Stimulated activated CD4-positive, alpha-beta T cell treated with anti-CD3 and anti-CD28 coated beads, Interleukin-4, amount 100 ng/mL, for 4 hours (primary cell): ENCODE results near the gene HDGFL2.

ENCODE experiments used
- DNase-seq, 2 experiments: peaks; one replicate each; pipeline ENCODE4 v3.0.0-alpha.2; 2020

Gene HDGFL2

DNA sequence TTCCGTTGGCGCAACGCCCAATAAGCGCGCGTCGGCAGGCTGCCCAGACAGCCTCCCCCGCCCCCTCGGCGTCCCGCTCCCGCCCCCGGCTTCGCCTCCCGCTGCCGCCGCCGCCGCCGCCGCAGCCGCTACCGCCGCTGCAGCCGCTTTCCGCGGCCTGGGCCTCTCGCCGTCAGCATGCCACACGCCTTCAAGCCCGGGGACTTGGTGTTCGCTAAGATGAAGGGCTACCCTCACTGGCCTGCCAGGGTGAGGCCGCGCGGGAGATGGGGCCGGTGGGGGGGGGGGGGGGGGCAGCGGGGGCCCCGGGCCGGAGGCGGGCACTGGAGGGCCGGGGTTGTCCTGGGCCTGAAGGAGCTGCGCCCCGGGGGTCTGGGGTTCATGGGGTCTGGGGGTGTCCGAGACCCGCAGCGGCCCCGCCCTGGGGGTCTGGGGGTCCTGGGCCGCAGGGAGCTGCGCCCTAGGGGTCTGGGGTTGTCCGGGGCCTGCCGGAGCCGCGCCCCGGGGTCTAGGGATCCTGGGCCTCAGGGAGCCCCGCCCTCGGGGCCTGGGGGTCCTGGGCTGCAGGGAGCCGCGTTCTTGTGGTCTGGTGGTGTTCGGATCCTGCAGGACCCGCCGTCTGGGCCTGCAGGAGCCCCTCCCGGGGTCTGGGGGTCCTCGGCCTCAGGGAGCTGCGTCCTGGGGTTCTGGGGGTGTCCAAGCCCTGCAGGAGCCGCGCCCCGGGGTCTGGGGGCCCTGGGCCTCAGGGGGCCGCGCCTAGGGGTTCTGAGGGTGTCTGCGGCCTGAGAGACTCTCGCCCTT lies at the start of gene HDGFL2:
HDGFL2 (plus strand) TSS at position 124 of the 801 bp plus-strand sequence; CDS start at position 178, 54 bp downstream.
- peak in 1 of 2 experiments; percentile 94 for DNase-seq

DNA sequence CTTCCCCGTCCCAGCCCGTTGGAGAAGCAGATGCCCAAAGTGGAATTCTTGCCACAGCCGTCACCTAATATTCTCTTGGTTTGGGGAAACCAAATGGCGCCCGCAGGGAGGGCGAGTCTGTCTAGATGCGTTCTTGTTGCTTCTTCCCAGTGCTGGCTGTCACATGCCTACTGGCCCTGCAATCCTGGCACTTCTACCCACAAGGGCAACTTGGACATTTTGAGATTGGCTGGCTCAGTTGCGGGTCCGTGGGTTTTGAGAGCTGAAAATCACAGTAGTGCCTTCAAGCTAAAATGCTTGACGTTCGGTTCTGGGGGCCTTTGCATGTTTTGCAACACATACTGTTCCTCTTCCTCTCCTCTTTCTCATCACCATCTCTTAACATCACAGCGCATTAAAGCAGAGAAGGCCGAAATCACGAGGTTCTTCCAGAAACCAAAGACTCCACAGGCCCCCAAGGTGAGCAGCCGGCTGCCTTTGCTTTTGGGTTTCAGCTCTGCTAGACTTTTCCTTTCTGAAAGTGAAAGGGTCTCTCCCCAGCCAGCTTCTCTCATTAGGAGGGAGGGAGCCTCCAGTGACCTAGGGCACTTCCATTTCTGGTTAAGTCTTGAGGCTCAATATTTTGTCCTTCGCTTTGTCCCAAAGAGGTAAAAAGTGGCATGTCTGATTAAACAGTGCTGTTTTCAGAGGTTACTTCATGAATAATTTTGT lies 48.5 kb upstream of the HDGFL2 start:
- no peak for DNase-seq

DNA sequence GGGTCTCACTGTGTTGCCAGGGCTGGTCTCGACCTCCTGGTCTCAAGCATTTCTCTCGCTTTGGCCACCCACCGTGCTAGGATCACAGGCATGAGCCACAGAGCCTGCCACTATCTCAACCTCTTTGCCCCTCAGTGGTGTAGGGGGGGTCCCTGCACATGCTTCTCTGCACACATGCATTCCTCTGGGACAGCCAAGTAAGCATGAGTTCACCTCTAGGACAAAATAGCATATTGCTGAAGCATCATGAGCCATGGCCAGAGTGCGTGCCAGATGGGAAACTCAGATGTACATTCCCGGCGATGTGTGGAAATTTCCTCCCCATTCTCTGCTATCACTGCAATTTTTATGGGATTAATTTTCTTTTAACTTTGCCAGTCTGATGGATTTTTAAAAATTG lies 46.6 kb upstream of the HDGFL2 start:
- no peak for DNase-seq

DNA sequence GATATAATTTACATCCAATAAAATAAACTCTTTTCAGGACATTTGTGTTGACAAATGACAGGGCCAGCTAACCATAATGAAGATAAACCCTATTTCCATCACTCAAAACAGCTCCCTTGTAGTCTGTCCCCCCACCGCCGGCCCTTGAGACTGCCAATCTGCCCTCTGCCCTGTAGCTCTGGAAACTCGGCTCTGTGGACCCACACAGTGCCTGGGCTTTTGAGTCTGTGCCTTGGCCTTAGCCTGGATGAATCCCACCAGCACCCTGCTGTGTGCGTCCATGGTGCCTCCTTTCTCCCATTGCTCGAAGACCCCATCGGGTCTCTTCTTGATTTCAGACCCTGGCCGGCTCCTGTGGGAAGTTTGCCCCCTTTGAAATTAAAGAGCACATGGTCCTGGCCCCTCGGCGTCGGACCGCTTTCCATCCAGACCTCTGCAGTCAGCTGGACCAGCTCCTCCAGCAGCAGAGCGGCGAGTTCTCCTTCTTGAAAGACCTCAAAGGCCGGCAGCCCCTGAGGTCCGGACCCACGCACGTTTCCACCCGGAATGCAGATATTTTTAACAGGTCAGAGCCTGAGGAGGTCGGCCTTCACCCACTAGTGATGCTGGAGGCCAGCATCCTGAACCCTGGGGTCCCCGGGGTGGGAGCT lies 43.6 kb upstream of the HDGFL2 start:
- DNase-seq: no peak

DNA sequence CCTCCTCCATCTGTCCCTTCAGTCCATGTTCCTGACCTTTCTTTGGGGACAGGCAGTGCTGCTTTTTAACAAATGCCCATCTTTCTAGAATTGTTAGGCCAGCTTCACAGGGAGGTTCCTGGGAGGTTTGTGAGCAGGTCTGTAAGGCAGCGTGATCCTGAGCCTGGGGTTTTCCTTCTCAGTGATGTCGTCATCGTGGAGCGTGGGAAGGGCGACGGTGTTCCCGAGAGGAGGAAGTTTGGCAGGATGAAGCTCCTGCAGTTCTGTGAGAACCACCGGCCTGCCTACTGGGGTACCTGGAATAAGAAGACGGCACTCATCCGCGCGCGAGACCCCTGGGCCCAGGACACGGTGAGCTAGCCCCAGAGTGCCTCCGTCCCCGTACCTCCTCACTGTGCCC lies 42.8 kb upstream of the HDGFL2 start:
- DNase-seq: no peak

DNA sequence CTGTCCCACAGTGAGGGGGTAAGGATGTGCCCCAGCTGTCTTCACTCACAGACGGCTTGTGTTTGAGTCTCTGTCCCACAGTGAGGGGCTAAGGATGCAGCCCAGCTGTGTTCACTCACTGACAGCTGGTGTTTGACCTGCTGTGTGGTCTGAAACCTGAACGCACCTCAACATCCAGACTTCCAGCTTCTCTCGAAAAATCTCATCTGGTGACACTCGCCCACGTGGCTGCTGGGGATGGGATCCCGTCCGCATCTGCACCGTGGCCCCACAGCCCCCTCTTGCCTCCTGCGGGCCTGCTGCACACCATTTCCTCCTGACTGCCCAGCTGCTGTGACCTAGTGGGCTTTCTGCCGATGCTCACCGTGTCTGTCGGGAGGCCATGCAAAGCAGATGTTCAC lies 42.3 kb upstream of the HDGFL2 start:
- no peak for DNase-seq

DNA sequence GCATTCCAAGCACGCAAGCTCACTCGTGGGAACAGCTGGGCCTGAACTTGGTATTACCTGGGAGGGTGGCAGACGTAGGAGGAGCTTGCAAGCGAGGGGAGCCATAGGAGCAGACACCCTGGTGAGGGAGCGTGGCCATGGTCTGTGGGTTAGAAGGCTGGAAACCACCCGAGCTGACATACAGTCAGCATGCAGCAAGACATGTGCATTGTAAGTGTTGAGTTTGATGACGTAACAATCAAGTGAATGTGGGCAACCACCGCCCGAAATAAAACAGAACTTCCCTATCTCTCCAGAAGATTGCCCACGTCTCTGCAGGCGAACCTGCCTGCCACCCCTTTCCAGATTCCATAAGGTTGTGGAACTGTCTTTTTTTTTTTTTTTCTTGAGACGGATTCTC lies 41.3 kb upstream of the HDGFL2 start:
- no peak for DNase-seq

DNA sequence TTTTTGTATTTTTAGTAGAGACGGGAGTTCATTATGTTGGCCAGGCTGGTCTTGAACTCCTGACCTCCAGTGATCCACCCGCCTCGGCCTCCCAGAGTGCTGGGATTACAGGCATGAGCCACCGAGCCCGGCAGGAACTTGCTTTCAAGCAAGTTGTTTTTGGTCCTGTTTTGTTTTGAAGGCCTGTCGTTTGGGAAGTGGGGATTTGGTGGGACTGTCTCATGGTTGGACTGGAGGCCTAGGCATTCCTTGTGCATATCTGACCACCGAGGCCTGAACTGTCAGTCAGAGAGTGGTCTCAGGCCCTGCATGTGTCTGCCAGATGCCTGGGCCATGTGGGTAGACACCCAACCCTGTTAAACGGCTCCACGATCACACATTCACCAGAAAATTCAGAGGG lies 40.8 kb upstream of the HDGFL2 start:
- no peak for DNase-seq

DNA sequence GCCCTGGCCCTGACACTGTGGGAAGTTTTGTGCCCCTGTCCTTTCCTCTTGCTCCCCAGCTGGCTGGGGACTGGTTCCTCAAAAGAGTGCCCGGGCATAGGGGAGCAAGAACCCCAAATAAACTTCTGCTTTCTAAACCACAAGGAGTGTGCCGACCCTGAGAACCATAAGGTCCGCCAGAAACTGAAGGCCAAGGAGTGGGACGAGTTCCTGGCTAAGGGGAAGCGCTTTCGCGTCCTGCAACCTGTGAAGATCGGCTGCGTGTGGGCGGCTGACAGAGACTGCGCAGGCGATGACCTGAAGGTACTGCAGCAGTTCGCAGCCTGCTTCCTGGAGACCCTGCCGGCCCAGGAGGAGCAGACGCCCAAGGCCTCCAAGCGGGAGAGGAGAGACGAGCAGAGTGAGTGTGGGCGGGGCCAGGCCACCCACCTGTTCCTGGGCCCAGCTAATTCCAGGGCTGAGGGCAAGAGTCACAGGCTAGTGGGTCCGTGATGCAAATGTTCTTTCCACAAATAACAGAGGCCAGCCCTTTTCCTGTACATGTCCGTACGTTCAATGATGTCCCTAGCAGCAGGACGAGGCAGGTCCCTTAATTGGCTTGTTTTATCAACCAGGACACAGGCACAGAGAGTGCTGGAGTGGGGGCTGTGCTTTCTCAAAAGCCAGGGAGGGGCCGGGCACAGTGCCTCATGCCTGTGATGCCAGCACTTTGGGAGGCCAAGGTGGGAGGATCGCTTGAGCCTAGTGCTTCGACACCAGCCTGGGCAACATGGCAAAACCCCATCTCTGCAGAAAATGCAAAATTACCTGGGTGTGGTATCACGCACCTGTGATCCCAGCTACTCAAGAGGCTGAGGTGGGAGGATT lies 40.1 kb upstream of the HDGFL2 start:
- DNase-seq: no peak

DNA sequence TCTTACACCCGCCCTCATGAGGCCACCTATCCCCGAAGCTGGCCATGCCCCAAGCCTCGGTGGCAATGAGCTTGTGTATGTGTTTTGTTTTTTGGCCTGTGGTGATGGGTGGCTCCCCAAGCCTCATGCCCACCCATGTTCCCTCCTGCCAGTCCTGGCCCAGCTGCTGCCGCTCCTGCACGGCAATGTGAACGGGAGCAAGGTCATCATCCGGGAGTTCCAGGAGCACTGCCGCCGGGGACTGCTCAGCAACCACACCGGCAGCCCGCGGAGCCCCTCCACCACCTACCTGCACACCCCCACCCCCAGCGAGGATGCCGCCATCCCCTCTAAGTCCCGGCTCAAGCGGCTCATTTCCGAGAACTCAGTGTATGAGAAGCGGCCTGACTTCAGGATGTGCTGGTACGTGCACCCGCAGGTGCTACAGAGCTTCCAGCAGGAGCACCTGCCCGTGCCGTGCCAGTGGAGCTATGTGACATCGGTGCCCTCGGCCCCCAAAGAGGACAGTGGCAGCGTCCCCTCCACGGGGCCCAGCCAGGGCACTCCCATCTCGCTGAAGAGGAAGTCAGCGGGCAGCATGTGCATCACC lies 39.1 kb upstream of the HDGFL2 start:
- no peak for DNase-seq

DNA sequence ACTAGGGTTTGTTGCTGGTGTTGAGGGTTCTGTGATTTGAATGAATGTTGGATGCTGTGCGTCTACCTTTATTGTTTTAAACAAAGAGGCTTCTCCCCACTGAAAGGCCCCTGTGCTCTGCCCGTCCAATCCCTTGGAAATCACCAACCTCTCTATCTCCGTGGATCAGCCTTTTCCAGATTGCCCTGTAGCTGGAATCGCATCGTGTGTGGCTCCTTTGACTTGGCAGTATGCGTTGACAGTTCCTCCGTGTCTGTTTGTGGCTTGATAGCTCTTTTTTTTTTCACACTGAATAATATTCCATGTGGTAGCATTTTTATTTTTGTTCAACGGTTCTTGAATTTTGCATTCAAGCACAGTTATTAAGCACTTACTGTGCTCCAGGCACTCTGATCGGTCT lies 37.7 kb upstream of the HDGFL2 start:
- DNase-seq: no peak

DNA sequence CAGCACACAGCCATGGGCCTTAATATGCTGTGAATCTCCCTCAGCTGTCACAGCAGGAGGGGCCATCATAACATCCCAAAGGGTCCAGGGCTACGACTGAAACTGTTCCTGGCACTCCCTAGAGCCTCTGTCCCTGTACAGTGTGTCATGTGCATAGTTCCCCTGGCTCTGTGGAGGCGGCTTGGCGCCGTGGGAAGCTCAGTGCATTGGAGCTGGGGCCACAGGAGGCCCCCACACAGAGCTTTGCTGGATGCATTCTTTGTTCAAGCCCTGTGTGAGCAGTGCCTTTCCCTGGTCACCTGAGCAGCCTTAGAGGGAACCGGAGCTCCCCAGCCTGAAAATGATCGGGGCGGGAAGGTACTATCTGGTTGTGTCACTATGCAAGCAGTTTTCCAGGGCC lies 35.9 kb upstream of the HDGFL2 start:
- DNase-seq: no peak

DNA sequence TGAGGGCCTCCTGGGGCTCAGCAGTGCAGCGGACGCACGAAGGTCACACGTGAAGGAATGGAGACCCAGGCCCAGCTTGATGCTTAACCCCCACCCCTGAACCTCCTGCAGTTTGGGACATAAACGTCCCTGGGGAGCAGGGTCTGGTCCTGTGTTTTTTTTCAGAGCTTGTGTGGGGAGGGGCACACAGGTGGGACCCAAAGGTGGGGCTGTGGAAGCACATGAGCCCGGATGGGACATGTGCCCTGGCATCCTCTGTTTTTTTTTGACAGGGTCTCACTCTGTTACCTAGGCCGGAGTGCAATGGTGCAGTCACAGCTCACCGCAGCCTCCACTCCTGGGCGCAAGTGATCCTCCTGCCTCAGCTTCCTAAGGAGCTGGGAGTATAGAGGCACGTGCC lies 35.0 kb upstream of the HDGFL2 start:
- DNase-seq: no peak

DNA sequence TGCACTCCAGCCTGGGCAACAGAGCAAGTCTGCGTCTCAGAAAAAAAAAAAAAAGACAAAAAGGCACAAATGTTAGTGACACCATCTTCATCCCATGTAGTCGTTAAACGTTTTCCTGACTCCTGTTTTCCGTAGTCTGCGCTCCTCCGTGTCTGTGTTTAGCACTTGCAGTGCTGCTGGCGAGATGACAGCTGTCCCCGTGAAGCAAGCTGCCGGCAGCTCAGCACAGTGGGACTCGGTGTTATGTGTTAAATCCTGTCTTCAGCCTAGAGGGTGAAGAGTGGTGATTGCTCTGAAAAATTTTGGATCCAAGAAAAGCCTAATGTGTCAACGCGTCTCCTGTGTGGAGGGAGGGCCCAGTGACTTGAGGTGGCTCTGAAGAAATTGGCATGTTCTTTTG lies 32.9 kb upstream of the HDGFL2 start:
- no peak for DNase-seq

DNA sequence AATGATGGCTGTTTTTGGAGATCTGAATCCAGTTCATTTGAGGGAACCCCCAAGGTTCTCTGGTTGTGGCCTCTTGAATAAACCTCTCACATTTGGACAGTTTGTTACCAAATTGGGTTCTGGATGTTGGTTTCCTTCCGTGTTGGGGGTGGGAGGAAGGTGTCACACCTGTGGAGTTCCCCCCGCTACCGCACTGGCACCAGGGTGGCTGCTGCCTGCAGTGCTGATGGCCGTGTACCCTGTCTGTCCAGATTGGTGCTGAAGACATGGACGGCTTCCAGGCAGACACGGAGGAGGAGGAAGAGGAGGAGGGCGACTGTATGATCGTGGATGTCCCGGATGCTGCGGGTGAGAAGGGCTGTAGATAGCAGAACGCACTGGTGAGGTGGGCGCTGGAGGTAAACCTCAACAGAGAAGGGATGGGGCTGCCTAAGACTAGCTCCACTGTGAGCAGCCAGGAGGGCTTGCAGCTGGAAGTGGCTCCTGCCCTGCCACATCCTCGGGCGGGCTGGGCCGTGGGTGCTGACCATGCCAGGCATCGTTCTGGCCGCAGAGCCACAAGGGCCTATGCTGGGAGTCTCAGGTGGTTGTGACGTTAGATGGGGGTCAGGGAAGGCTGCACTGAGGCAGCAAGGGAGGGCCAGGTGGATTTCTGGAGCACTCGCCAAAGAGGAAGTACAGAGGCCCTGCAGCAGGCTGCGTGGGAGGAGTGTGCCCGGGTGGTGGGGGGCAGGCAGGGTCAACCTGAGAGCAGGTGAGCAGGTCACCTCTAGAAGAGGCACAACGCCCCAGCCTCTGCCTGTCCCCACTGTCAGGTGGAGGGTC lies 29.9 kb upstream of the HDGFL2 start:
- no peak for DNase-seq

DNA sequence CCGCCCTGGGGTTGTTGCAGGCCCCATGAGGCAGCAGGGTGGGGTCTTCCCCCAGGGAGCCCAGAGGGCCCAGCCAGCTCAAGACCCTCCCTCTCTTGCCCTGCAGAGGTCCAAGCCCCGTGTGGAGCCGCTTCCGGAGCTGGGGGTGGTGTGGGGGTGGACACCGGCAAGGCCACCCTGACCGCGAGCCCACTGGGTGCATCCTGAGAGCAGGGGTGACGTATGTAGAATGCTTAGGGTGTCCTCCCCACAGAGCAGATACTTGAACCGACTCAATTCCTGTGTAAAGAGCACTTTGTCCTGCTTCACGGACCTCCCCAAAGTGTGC lies 29.3 kb upstream of the HDGFL2 start:
- no peak for DNase-seq

DNA sequence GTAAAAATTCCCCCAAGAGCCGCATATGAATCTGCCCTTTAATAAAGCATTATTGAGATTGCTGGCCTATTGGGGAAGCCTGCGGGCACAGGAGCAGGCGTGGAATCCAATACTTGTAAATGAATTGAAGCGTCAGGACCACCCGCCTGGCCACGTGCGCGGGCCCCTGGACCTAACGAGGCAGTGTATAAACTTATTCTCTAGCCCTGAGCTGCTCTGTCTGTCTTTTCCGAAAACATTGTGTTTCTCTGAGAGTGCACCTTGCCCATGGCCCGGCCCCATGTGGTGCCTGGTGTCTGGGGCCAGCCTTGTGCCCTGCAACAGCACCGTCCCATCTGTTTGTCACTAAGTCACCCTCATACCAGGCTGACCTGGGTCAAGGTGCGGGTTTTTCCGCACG lies 28.9 kb upstream of the HDGFL2 start:
- no peak for DNase-seq

DNA sequence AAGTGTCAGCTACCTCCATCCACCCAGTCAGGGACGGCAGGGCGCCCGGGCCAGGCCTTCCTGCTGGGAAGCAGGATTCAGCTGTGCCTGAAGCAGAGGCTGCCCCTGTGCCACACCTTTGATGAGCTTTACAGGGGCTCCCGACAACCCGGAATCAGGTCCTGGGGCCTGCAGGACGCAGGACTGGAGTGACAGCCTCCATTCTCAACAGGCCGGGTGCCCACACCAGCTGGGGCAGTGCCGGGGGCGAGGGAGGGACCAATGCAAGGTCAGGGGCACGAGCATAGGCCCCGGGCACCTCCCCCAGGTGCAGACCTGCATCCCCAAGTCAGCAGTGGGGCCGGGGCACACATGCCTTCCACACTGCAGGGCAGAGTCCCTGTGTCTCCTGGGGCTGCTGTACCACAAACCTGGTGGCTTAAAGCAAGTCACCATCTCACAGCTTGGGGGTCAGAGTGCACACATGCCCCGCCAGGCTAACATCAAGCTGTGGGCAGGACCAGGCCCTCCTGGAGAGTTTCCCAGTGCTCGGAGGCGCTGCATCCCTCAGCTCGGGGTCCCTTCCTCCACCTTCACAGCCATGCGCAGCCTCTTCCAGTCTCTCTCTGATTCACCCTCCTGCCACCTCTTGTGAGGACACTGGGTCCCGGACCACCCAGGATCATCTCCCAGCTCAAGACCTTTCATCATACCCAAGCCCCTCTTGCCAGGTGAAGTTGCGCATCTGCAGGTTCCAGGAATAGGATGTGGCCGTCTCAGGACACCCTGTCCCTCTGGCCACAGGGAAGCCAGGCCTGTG lies 27.9 kb upstream of the HDGFL2 start:
- no peak for DNase-seq

DNA sequence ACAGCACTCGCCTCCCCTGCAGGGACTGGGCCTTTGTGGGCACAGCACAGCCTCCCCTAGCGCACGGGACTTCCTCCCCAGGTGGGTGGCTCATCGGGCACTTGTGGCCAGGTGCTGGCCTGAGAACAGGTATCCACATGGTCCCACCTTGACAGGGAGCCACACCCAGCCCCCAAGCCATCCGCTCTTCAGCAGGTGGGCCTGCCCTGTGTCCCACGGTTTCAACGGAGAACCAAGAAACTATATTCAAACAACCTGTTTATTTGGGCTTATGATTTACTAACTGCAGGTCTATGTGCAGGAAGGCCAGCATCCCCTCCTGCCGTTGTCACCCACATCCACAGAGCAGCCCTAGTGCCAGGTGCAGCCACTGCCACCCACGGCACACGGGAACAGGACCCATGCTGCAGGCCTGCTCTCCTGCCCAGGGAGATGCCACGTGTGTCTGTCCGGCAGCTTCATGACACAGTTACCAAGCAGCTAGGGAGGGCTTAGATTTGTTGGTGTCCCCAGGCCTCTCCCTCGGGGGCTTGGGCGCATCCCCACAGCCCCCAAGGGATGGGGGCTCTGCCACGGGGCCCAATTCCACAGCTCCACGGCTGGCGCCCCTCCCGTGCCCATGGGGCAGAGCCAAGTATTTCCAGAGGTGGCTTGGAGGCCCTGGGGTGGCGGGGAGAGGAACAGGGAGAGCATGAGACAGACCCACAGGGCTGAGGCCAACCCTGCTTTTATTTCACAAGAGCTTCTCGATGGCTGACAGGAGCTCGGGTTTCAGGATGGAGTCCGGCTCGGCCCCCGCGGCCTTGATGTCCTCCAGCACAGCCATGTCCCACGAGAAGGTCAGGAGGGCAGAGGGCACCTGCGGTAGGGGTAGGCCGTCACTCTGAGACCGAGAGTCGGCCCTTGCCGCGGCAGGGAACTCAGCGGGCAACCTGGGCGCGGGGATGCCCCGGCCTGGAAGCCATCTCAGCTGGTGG lies 27.0 kb upstream of the HDGFL2 start:
- no peak for DNase-seq
